Vagina (tissue), 2 donors: Measurements from ENCODE around the gene DAB2IP. TPM values are rescaled to one million over a fixed set of nuclear protein-coding genes. Genes with fewer than 3 reads are reported as not detected.

Source experiments
- DNase-seq, 2 donors: peaks; one replicate each; pipeline ENCODE4 v3.0.0-alpha.2; 2017; ENCODE audit errors: extremely low spot score in 2 of 2
- H3K27ac ChIP-seq: fragments of 200-600 bp; sonication (generic); one replicate; pipeline ENCODE4 v1.5.1; 2019
- H3K27me3 ChIP-seq: fragments of 200-600 bp; sonication (generic); one replicate; pipeline ENCODE4 v1.5.1; 2019
- H3K36me3 ChIP-seq, 2 donors: fragments of 200-600 bp; sonication (generic); one replicate each; pipeline ENCODE4 v1.5.1; 2017 to 2019
- H3K4me1 ChIP-seq: fragments of 200-600 bp; sonication (generic); one replicate; pipeline ENCODE4 v1.5.1; 2019
- H3K4me3 ChIP-seq, 2 donors: fragments of 200-600 bp; sonication (generic); 1 replicate in 1 of 2; 2 replicates in 1 of 2; pipeline ENCODE4 v1.5.1; 2016 to 2019
- H3K9me3 ChIP-seq: fragments of 200-600 bp; sonication (generic); one replicate; pipeline ENCODE4 v1.5.1; 2019
- CTCF ChIP-seq, 3 experiments: fragments of 450-650 bp in 2 of 3; fragments of 200-600 bp in 1 of 3; sonication (generic) in 1 of 3; IDR thresholded peaks; one replicate each; pipeline ENCODE4 v1.5.1; 2017 to 2019; ENCODE audit warnings: antibody characterized with exemption in 3 of 3, mild to moderate bottlenecking in 2 of 3, moderate library complexity in 2 of 3
- POLR2A ChIP-seq, 2 donors: fragments of 450-650 bp; IDR thresholded peaks; one replicate each; pipeline ENCODE4 v1.6.1; 2017; ENCODE audit warnings: antibody characterized with exemption in 2 of 2, mild to moderate bottlenecking in 2 of 2, moderate library complexity in 2 of 2
- POLR2AphosphoS5 ChIP-seq, 2 donors: sonication (generic); formaldehyde crosslinking; IDR thresholded peaks; one replicate each; pipeline ENCODE4 v1.9.0; 2017; ENCODE audit warnings: antibody characterized with exemption in 2 of 2, mild to moderate bottlenecking in 2 of 2, low read depth in 1 of 2; ENCODE audit not compliant: insufficient read depth in 1 of 2
- intact Hi-C: fragments of 100-400 bp; cut with DNase I; formaldehyde crosslinking; loops from one replicate; pipeline ENCODE4 v1.15.1; 2023
- total RNA-seq: library from RNA; depleted of rRNA; stranded (reverse); fragments of >200 nt; gene quantifications from one replicate; pipeline ENCODE4 v1.2.3, GENCODE V29; 2016

The DAB2IP gene
- total RNA-seq, 1 donor from 2014 or later: 38.8 TPM

GRCh38 chr9:121625590-121625989 is 25.8 kb upstream of the DAB2IP start:
- intact Hi-C loops: no loop called here
- DNase-seq: no peak
- H3K9me3 ChIP-seq: no peaks in the 10 kb centered on the region
- TF ChIP-seq POLR2A (IDR thresholded peaks at IDR 0.05): no peak
- TF ChIP-seq CTCF (IDR thresholded peaks at IDR 0.05): no peak
- TF ChIP-seq POLR2AphosphoS5 (IDR thresholded peaks at IDR 0.05; ENCODE audit: insufficient read depth in 1 of 2, low read depth in 1 of 2): no peak
- H3K27me3 ChIP-seq: no peaks in the 10 kb centered on the region
- H3K4me1 ChIP-seq: no peaks in the 10 kb centered on the region
- H3K36me3 ChIP-seq: no peaks in the 10 kb centered on the region
- H3K4me3 ChIP-seq: no peak overlapping the region
- no peak overlapping the region for H3K27ac ChIP-seq

- H3K9me3 ChIP-seq: no peaks in the 10 kb centered on the region
- intact Hi-C loops: no loop called here
- no peak for DNase-seq
- H3K4me1 ChIP-seq: no peaks in the 10 kb centered on the region
- TF ChIP-seq POLR2AphosphoS5 (IDR thresholded peaks at IDR 0.05; ENCODE audit: insufficient read depth in 1 of 2, low read depth in 1 of 2) (no peak), CTCF (IDR thresholded peaks at IDR 0.05) (no peak), POLR2A (IDR thresholded peaks at IDR 0.05) (no peak)
- no peaks in the 10 kb centered on the region for H3K27me3 ChIP-seq
- H3K27ac ChIP-seq: no peak overlapping the region
- no peak overlapping the region for H3K4me3 ChIP-seq
- H3K36me3 ChIP-seq: no peaks in the 10 kb centered on the region
Measured at GRCh38 chr9:121626012-121626411, 25.4 kb upstream of the DAB2IP start.

GRCh38 chr9:121627427-121627826 is 24.0 kb upstream of the DAB2IP start:
- Histone ChIP-seq H3K4me1 (no peaks in the 10 kb centered on the region), H3K27me3 (no peaks in the 10 kb centered on the region), H3K27ac (no peak overlapping the region), H3K9me3 (no peaks in the 10 kb centered on the region), H3K36me3 (no peaks in the 10 kb centered on the region), H3K4me3 (no peak overlapping the region)
- no peak for DNase-seq
- TF ChIP-seq POLR2AphosphoS5 (IDR thresholded peaks at IDR 0.05; ENCODE audit: insufficient read depth in 1 of 2, low read depth in 1 of 2): no peak
- TF ChIP-seq POLR2A (IDR thresholded peaks at IDR 0.05): no peak
- no peak for TF ChIP-seq CTCF (IDR thresholded peaks at IDR 0.05)
- intact Hi-C loops: no loop called here

- no peak overlapping the region for H3K27ac ChIP-seq
- no peak for DNase-seq
- intact Hi-C loops: no loop called here
Measured at GRCh38 chr9:121628401-121628800, 23.0 kb upstream of the DAB2IP start.

GRCh38 chr9:121631115-121631514 is 20.3 kb upstream of the DAB2IP start:
- no peak for DNase-seq
- intact Hi-C loops: no loop called here
- Histone ChIP-seq H3K27ac (no peak overlapping the region), H3K9me3 (no peaks in the 10 kb centered on the region), H3K36me3 (no peaks in the 10 kb centered on the region), H3K4me1 (peaks cover 23% of the 10 kb centered on the region), H3K27me3 (no peaks in the 10 kb centered on the region), H3K4me3 (no peak overlapping the region)
- TF ChIP-seq POLR2A (IDR thresholded peaks at IDR 0.05): no peak
- no peak for TF ChIP-seq POLR2AphosphoS5 (IDR thresholded peaks at IDR 0.05; ENCODE audit: insufficient read depth in 1 of 2, low read depth in 1 of 2)
- no peak for TF ChIP-seq CTCF (IDR thresholded peaks at IDR 0.05)

More at GRCh38 chr9:121628401-121628800, 23.0 kb upstream of the DAB2IP start:
- no peaks in the 10 kb centered on the region for H3K4me1 ChIP-seq
- no peaks in the 10 kb centered on the region for H3K27me3 ChIP-seq
- H3K4me3 ChIP-seq: no peak overlapping the region
- no peaks in the 10 kb centered on the region for H3K36me3 ChIP-seq
- no peak for TF ChIP-seq CTCF (IDR thresholded peaks at IDR 0.05)
- TF ChIP-seq POLR2AphosphoS5 (IDR thresholded peaks at IDR 0.05; ENCODE audit: insufficient read depth in 1 of 2, low read depth in 1 of 2): no peak
- no peak for TF ChIP-seq POLR2A (IDR thresholded peaks at IDR 0.05)
- H3K9me3 ChIP-seq: no peaks in the 10 kb centered on the region
